HFF-Myc (cell line): ENCODE data around the gene PMP22.

ENCODE experiments used
- DNase-seq: peaks from one replicate; pipeline ENCODE4 v3.0.0-alpha.2; 2011; ENCODE audit warnings: low read depth; ENCODE audit errors: extremely low read depth
- H3K4me3 ChIP-seq: replicated peaks from 2 replicates; pipeline ENCODE4 v1.5.1; 2011; ENCODE audit warnings: low read depth, mild to moderate bottlenecking, control low read depth, low read length
- TF ChIP-seq, protein P1 (sequence below): IDR thresholded peaks from 2 replicates; pipeline ENCODE4 v1.5.1; 2012; ENCODE audit warnings: mild to moderate bottlenecking, low read depth, low read length, control low read depth; ENCODE audit errors: missing control alignments

The PMP22 gene

DNA sequence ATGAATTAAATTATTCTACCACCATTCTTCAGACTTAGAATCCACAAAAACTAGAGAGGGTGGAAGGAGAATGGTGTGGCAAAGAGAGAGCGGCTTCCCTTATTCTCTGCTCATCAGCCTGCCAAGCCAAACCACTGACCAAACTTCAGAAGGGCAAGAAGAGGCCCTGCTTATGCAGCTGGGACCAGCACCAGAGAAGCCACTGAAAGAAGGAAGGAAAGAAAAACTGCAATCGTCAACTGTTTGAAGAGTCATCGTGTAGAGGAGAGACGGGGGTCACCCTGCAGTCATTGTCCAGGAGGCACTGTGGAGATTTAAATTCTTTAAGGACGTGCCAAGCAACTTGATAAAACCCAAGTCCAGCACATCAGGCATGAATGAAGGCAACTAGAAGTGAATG is 15.6 kb downstream of the PMP22 start:
- TF ChIP-seq, protein P1, sequence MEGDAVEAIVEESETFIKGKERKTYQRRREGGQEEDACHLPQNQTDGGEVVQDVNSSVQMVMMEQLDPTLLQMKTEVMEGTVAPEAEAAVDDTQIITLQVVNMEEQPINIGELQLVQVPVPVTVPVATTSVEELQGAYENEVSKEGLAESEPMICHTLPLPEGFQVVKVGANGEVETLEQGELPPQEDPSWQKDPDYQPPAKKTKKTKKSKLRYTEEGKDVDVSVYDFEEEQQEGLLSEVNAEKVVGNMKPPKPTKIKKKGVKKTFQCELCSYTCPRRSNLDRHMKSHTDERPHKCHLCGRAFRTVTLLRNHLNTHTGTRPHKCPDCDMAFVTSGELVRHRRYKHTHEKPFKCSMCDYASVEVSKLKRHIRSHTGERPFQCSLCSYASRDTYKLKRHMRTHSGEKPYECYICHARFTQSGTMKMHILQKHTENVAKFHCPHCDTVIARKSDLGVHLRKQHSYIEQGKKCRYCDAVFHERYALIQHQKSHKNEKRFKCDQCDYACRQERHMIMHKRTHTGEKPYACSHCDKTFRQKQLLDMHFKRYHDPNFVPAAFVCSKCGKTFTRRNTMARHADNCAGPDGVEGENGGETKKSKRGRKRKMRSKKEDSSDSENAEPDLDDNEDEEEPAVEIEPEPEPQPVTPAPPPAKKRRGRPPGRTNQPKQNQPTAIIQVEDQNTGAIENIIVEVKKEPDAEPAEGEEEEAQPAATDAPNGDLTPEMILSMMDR, result no peak
- DNase-seq, result no peak

DNA sequence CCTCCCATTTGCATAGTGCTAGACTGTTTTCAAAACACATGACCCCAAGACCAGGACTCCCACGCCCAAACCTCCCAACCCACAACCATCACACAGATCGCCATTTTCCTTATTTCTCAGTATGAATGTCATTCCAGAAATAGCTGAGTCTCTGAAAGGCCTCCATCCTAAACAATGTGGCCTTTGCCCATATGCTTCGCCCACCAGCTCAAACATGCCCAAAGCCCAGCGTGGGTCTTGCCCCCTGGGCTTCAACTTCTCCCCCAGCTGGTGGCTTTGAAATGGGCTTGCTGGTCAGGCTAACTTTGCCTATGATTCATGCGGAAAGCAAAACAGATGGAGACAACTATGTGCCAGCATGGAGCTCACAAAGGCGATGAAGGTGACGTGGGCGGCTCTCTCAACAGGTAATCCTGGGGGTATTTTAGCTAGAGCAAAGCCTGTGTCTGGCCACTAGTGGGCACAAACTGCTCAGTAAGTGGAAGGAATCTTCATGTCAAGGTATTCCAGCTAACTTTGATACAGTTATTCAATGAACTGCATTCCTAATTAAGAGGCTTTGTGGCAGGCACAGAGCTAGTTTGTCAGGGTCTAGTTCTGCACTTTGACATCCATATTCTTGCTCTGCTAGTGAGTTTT is 17.1 kb downstream of the PMP22 start:
- TF ChIP-seq, protein P1, result peak; percentile 44
- no peak for DNase-seq

More for the DNA sequence above, 15.6 kb downstream of the PMP22 start:
- H3K4me3 ChIP-seq, result no peak overlapping the region

GRCh38 chr17:15245054-15245453 is 20.1 kb downstream of the PMP22 start:
- no peak overlapping the region for H3K4me3 ChIP-seq
- no peak for DNase-seq
- TF ChIP-seq, protein P1, result no peak

More for the DNA sequence above, 17.1 kb downstream of the PMP22 start:
- no peak overlapping the region for H3K4me3 ChIP-seq

DNA sequence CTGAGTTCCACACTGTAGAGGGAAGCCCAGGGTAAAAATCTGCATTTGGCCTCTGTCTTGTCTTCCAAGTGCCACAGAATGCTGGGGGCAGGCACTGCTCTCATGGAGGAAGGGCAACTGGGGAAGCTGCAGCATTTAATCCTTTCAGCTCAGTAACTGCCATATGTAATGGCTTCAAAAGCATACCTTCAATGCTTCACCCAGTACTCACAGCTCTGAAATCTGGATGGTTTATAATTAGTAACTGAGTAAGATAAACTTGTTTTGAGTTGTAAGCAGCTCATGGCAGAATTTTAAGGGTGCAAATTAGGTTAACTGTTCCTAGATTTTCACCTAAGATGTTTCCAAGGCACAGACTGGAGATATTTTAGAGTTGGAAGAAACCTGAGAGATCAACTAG is 24.5 kb downstream of the PMP22 start:
- no peak overlapping the region for H3K4me3 ChIP-seq
- TF ChIP-seq, protein P1, result no peak
- no peak for DNase-seq

GRCh38 chr17:15239491-15239890 is 25.6 kb downstream of the PMP22 start:
- H3K4me3 ChIP-seq, result no peak overlapping the region
- DNase-seq, result no peak
- TF ChIP-seq, protein P1, result no peak

DNA sequence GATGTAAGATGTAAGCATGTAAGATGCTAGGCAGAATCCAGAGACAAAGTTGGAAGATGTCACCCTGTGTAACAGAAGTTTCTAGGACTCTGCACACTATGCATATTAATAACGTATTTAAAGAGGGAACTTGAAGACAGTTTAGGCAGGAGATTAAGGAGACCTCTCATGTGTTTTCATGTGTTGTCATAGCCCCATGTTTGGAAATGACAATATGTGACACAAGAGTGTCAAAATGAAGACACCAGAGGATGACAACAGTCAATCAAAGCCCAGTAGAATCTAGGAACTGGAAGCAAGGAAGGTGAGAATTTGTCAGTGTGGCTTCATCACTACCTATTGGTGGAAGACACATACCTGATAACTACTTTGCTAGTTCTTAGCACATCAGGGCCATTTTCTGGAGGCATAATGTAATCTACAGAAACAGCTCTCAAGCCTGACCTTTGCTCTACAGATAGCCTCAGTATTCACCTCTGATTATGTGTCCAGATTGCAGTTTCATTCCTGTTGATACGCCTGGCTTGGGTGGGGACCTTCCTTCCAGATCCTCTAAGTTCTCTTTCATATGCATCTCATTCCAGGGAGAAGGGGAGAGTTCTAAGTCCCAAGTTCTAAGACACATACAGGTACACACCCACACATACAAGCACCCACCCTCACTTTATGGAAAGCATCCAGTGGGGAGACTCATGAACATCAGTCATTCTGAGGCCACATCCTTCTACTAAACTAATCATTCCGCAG is 26.3 kb downstream of the PMP22 start:
- no peak overlapping the region for H3K4me3 ChIP-seq
- TF ChIP-seq, protein P1, result no peak
- DNase-seq, result no peak

- TF ChIP-seq, protein P1, result no peak
- no peak overlapping the region for H3K4me3 ChIP-seq
- DNase-seq, result no peak
Measured at GRCh38 chr17:15238057-15238456, 27.1 kb downstream of the PMP22 start.
